NB4 (cell line): ENCODE data around the gene TSPAN10.
A peak's percentile ranks its signal among the peaks of the same experiment; 100 is the strongest.

Experiments
- DNase-seq: peaks from one replicate; pipeline ENCODE4 v3.0.0; 2010; ENCODE audit warnings: low read depth
- H3K4me3 ChIP-seq: one replicate; pipeline ENCODE4 v1.5.1; 2011; ENCODE audit warnings: mild to moderate bottlenecking, low read depth, low read length, moderate library complexity
- CTCF ChIP-seq: IDR thresholded peaks from one replicate; pipeline ENCODE4 v1.5.1; 2012; ENCODE audit warnings: low read depth, low read length
- MAX ChIP-seq: IDR thresholded peaks from 2 replicates; pipeline ENCODE4 v1.6.1; 2011; ENCODE audit warnings: low read depth, low read length
- MYC ChIP-seq: IDR thresholded peaks from 2 replicates; pipeline ENCODE4 v1.6.1; 2011; ENCODE audit warnings: low read depth, low read length
- POLR2A ChIP-seq: IDR thresholded peaks from 2 replicates; pipeline ENCODE4 v1.6.1; 2011; ENCODE audit warnings: mild to moderate bottlenecking; ENCODE audit not compliant: insufficient read length; ENCODE audit errors: extremely low read depth

TSPAN10 gene

DNA sequence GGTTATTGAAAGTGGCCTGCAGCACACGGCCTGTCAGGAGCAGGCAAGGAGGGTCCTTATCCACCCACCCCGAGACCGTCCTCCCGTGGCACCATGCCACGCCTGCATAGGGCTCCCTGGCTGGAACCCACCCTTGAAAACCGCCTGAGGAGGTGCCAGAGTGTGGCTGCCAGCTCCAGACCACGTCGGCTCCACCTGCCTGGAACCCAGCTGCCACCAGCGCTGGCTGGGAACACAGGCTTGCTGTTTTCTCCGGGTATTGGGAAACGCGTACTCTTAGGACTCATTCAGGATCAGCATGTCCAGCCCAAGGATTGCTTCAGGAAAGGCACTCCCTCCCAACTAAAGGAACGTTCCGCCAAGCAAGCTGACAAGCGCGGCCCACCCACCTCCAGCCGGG, 39.9 kb downstream of the TSPAN10 start:
- TF ChIP-seq MAX (no peak), POLR2A (no peak), MYC (no peak), CTCF (no peak)
- no peak for DNase-seq
- H3K4me3 ChIP-seq: no peak overlapping the region

- TF ChIP-seq CTCF (no peak), MAX (no peak), MYC (no peak), POLR2A (no peak)
- no peak for DNase-seq
- H3K4me3 ChIP-seq: no peak overlapping the region
These were observed 43.2 kb downstream of the TSPAN10 start for GRCh38 chr17:81680150-81680549.

GRCh38 chr17:81681672-81682071, 44.7 kb downstream of the TSPAN10 start:
- TF ChIP-seq POLR2A: no peak
- no peak for TF ChIP-seq MYC
- no peak for TF ChIP-seq CTCF
- TF ChIP-seq MAX: no peak
- no peak for DNase-seq
- H3K4me3 ChIP-seq: no peak overlapping the region

DNA sequence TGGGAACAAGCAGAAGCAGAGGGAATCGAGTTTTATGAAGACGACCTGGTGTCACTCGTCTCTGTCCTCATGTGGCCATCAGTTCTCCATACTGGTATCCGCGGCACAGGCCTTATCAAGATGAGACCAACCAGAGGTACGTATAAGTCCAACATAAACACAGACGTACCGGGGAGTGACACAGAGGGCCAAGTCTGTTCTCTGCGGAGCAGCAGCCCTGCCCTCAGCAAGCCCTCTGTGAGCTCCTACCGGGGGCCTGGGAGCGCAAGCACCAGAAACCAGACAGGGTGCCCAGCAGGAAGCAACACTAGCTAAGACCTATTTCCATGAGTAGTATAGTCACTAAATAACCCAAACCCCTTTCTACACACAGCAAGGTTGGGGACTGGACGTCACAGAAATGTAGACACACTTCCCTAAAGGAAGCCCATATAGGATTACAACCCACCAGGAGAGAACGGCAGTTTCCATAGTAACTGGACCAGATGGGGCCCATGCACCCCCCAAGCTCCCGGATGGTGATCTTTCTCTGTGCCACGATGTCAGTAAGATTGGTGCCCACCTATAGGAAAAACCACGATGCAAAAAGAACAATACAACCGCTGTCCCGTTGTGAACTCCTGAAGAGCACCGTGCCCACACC, 45.7 kb downstream of the TSPAN10 start:
- no peak for TF ChIP-seq CTCF
- H3K4me3 ChIP-seq: peak overlapping the region; percentile 77
- peak; percentile 33 for DNase-seq

GRCh38 chr17:81683208-81683583, 46.2 kb downstream of the TSPAN10 start:
- peak; percentile 55 for DNase-seq
- TF ChIP-seq POLR2A (no peak), MYC (no peak), MAX (no peak), CTCF (no peak)
- peak overlapping the region; percentile 77 for H3K4me3 ChIP-seq

DNA sequence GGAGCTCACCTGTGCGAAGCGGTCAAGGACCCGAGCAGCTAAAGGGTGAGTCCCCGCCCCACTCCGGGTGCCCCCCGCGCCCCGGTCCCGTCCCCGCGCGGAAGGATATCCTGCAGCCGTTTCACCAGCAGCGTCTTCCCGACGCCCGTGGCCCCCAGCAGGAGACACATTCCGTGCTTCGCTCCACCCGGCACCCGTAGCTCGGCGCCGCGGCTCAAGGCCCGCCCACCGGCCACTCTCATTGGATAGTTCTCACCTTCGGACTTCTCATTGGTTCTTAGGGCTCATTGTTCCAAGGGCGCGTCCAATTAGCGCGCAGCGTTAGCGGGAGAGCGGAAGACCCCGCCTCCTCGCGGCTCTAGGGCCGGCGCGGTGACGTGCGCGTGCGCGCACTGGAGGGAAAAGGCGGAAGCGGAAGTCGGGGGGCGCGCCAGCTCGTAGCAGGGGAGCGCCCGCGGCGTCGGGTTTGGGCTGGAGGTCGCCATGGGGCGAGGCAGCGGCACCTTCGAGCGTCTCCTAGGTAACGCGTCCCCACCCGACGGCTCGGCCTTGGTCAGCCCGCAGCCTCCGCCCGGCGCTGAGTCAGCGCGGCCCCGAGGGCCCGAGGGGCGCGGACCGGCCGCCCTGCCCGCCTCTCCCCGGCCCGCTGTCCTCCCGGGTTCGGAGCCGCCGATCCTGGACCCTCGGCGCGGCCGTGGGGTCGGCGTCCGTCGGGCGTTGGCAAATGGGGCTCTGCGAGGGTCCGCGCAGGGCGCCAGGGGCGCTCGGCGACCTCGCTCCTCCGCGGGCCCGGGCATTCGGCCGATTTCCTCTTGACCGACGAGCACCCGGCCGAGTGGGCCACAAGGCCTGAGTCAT, 46.8 kb downstream of the TSPAN10 start, which contains the start of the genes ARL16 and HGS:
ARL16 (minus strand) TSS at position 214 of the 858 bp plus-strand sequence; CDS start at position 170, 44 bp downstream.
HGS (plus strand) TSS at position 428 of the 858 bp plus-strand sequence; CDS start at position 484, 56 bp downstream.
- peak within 1 kb of the TSS; percentile 90 for H3K4me3 ChIP-seq
- DNase-seq: peak; percentile 98
- no peak for TF ChIP-seq MAX
- peak; percentile 39 for TF ChIP-seq POLR2A
